HAP-1 (cell line): Measurements from ENCODE around the gene NRBF2.
A peak's percentile ranks its signal among the peaks of the same experiment; 100 is the strongest.

Experiments
- DNase-seq, 2 experiments: peaks; one replicate each; pipeline ENCODE4 v3.0.0-alpha.2; 2016 to 2020; ENCODE audit warnings: low spot score in 2 of 2
- H3K27me3 ChIP-seq: fragments of 250-450 bp; sonication (Bioruptor Pico); 2 replicates; pipeline ENCODE4 v1.5.1; 2020; ENCODE audit warnings: low read depth, mild to moderate bottlenecking, moderate library complexity
- H3K36me3 ChIP-seq: fragments of 250-450 bp; sonication (Bioruptor Pico); replicated peaks from 2 replicates; pipeline ENCODE4 v1.5.1; 2020; ENCODE audit warnings: mild to moderate bottlenecking
- H3K4me1 ChIP-seq: fragments of 250-450 bp; sonication (Bioruptor Pico); 2 replicates; pipeline ENCODE4 v1.5.1; 2020; ENCODE audit warnings: mild to moderate bottlenecking
- H3K4me3 ChIP-seq: fragments of 250-450 bp; sonication (Bioruptor Pico); 2 replicates; pipeline ENCODE4 v1.5.1; 2020; ENCODE audit warnings: mild to moderate bottlenecking, moderate library complexity
- H3K9me3 ChIP-seq: fragments of 250-450 bp; sonication (Bioruptor Pico); 2 replicates; pipeline ENCODE4 v1.5.1; 2020; ENCODE audit warnings: mild to moderate bottlenecking, moderate library complexity
- in situ Hi-C: fragments of 300-500 bp; cut with MboI; formaldehyde crosslinking; loops from 3 replicates; pipeline ENCODE4 v1.14.3; 2020; ENCODE audit warnings: low sequenced_read_pairs, inconsistent platforms, mixed read lengths

NRBF2 gene

DNA sequence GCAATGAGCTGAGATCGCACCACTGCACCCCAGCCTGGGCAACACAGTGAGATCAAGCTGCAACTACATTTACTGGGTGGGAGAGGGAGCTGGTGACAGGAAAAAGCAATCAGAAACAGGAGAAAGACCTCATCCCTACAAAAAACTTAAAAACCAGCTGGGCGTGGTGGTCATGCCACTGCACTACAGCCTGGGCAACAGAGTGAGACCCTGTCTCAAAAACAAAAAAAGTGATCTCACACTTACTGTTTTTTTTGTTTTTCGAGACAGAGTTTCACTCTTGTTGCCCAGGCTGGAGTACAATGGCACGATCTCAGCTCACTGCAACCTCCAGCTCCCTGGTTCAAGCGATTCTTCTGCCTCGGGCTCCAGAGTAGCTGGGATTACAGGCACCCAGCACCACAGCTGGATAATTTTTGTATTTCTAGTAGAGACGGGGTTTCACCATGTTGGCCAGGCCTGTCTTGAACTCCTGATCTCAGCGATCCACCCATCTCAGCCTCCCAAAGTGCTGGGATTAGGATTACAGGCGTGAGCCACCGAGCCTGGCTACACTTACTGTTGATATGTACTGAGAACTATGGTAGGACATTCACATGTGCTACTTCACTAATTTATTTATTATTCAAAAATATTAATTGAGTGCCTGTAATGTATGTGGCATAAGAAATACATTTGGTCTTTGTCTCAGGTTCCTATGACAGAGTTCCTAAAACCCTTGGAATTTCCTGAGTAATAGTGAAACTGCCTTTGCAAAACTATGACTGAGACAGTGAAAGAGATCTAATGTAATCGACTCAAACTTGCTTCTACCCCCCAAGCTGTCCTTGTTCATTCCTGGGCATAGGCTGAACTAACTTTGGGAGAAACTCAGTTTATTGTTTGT, 27.7 kb upstream of the NRBF2 start:
- H3K4me1 ChIP-seq, result no peaks in the 10 kb centered on the region; the same call in 1 of the 2 replicates
- H3K4me3 ChIP-seq, result no peak overlapping the region
- H3K36me3 ChIP-seq, result no peaks in the 10 kb centered on the region
- no peaks in the 10 kb centered on the region for H3K27me3 ChIP-seq
- H3K9me3 ChIP-seq, result no peaks in the 10 kb centered on the region
- in situ Hi-C loops, result no loop called here
- no peak for DNase-seq

DNA sequence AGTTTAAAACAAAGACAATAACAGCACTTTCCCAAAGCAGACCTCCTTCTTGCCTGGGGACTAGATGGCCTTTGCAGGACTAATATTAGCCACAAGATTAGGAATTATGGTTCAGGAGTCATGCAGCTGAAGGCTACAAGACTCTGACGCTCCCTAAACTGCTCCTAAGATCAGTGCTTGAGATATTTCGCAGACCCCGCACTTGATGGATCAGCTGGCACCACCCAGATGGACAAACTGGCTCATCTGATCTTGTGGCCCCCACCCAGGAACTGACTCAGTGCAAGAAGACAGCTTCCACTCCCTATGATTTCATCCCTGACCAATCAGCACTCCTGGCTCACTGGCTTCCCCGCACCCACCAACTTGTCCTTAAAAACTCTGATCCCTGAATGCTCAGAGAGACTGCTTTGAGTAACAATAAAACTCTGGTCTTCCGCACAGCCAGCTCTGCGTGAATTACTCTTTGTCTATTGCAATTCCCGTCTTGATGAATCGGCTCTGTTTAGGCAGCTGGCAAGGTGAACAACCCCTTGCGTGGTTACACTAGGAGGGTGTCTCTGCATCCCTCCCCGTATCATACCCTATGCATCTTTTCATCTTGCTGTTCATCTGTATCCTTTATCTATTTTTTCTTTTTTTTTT, 26.9 kb upstream of the NRBF2 start:
- DNase-seq, result peak in 1 of 2 experiments; percentile 10
- Histone ChIP-seq H3K4me3 (no peak overlapping the region), H3K36me3 (no peaks in the 10 kb centered on the region), H3K4me1 (no peaks in the 10 kb centered on the region; the same call in 1 of the 2 replicates), H3K9me3 (no peaks in the 10 kb centered on the region), H3K27me3 (no peaks in the 10 kb centered on the region)
- in situ Hi-C loops, result no loop called here

DNA sequence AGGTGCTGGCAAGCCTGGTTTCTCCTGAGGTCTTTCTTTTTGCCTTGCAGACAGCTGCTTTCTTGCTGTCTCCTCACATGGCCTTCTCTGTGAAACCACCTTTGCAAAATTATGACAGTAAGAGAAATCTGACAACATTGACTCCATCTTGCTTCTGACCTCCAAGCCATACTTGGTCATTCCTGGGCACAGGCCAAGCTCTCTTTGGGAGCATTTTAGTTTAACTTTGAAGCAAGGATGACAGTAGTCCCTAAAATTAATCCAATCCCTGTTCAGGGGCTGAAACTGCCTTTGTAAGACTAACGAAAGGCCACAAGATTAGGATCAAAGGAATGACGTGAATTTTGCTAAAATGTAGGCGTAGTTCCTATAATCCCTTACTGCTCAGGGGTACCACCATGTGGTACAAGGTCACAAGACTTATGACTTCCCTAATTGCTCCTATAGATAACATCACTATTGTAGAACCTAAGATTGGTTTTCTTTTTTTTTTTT, 25.1 kb upstream of the NRBF2 start:
- Histone ChIP-seq H3K4me1 (peaks cover 6% of the 10 kb centered on the region), H3K27me3 (no peaks in the 10 kb centered on the region), H3K4me3 (no peak overlapping the region), H3K9me3 (no peaks in the 10 kb centered on the region), H3K36me3 (no peaks in the 10 kb centered on the region)
- in situ Hi-C loops, result no loop called here
- DNase-seq, result no peak

DNA sequence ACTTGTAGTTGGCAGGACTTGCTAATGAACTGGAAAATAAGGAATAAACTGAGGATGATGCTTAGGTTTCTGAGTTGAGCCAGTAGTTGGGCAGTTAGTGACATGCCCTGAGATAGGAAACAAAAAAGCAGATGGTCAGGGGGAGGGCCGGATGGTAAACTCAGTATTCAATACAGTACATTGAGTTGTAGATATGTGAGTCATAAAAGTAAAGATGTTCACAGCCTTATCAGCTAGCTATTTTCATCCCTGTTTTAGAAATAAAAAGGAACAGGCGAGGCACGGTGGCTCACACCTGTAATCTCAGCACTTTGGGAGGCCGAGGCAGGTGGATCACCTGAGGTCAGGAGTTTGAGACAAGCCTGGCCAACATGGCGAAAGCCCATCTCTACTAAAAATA, 22.2 kb upstream of the NRBF2 start:
- no peaks in the 10 kb centered on the region for H3K9me3 ChIP-seq
- no peaks in the 10 kb centered on the region for H3K27me3 ChIP-seq
- H3K4me3 ChIP-seq, result no peak overlapping the region
- DNase-seq, result no peak
- in situ Hi-C loops, result no loop called here
- H3K36me3 ChIP-seq, result no peaks in the 10 kb centered on the region
- H3K4me1 ChIP-seq, result peaks cover 12% of the 10 kb centered on the region

DNA sequence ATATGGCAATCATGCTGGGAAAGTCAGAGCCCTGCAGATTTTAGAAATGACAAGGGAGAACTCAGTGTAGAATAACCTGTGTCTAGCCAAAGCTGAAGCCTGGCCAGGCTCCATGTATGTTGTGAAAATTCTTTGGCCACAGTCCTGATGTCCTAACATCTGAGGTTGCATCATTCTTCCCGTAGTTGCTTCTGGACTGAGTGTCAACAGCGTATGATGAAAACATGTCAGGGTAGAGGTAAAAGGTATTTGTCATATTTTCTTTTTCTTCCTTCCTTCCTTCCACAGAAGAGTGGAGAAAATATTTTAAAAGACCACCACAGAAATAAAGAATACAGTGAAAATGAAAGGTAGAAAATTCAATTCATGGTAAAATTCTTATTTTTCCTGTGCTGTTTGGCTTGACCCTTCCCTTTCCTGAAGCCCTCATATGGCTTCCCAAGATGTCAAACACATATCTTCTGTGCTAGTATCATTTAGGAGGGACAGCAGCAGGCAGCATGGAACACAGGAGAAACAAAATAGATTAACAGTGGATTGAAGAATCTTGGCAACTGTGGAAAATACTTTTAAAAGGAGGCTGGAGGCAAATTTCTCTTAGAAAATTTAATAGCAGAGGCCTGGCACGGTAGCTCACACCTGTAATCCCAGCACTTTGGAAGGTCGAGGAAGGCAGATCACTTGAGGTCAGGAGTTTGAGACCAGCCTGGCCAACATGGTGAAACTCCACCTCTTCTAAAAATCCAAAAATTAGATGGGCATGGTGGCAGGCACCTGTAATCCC, 18.9 kb upstream of the NRBF2 start:
- DNase-seq, result no peak
- Histone ChIP-seq H3K9me3 (no peaks in the 10 kb centered on the region), H3K4me1 (peaks cover 17% of the 10 kb centered on the region), H3K27me3 (no peaks in the 10 kb centered on the region), H3K4me3 (no peak overlapping the region), H3K36me3 (no peaks in the 10 kb centered on the region)
- in situ Hi-C loops, result no loop called here

DNA sequence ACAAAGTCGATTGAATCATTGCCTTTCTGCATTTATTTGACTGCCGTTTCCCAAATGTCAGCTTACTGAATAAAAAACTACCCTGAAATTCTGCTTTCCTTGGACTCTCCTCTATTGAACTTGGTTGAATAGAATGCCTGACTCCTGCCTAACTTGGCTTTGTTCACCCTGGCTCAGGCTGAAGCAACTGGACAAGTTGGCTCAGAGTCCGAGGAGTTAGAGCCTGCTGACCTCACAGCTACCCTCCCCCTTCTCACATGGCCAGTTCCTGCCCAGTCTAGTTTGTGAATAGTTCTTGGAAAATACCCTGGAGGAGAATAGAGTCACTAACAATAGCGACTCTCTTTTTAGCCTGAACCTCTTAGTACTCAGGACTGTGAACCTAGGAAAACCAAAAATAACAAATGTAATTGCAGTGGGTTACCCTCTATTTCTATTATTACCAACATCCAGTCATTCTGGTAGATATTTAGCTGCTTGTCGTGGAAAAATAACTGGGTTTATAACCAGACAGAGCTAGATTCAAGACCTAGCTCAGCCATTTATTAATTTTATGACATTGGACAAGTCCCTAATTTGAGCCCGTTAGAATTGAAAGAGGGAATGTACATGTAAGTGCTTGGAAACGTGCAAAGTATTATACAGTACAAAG, 17.3 kb upstream of the NRBF2 start:
- peak; percentile 57 to 63 for DNase-seq
- no peak overlapping the region for H3K4me3 ChIP-seq
- H3K27me3 ChIP-seq, result no peaks in the 10 kb centered on the region
- in situ Hi-C loops, result no loop called here
- no peaks in the 10 kb centered on the region for H3K36me3 ChIP-seq
- H3K4me1 ChIP-seq, result peaks cover 17% of the 10 kb centered on the region
- H3K9me3 ChIP-seq, result no peaks in the 10 kb centered on the region

DNA sequence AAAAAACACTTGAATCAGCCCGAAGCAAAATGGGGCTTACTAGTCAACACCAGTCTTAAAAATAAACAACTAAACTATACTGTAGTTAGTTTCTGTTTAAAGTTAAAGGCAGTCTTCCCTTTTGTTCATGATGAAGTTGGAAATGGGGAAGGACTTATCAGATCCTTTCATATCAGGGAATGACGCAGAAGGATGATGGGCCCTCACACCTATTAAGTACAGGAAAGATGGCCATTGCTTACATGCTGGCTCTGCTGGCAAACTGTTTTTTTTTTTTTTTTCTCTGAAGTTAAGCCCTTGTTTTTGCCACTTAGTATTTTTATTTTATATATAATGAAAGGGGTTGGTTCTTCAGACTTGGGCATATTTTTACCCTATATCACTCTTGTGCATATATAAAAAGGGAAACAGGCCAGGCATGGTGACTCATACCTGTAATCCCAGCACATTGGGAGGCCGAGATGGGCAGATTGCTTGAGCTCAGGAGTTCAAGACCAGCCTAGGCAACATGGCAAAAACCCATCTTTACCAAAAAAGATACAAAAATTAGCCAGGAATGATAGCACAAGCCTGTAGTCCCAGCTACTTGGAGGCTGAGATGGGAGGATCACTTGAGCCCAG, 16.6 kb upstream of the NRBF2 start:
- in situ Hi-C loops, result no loop called here
- Histone ChIP-seq H3K4me3 (no peak overlapping the region), H3K36me3 (no peaks in the 10 kb centered on the region), H3K4me1 (peaks cover 17% of the 10 kb centered on the region), H3K27me3 (no peaks in the 10 kb centered on the region), H3K9me3 (no peaks in the 10 kb centered on the region)
- DNase-seq, result no peak

DNA sequence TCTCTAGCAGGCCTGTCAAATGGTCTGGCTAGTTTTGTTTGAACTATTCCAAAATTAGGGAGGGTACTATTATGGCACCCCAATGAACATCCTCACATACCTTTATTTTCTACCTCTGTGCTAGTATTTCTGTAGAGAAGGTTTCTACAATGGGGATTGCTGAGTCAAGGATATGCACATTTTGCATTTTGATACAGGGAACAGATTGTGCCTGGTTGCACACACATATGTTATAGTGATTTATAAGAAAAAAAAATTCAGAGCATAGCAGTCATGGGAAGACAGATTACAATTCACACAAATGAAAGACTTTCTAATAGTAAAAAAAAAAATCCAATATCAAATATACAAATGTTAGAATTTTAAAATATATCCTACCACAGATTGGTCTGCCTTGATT, 14.1 kb upstream of the NRBF2 start:
- DNase-seq, result no peak
- no peak overlapping the region for H3K4me3 ChIP-seq
- in situ Hi-C loops, result no loop called here
- H3K9me3 ChIP-seq, result no peaks in the 10 kb centered on the region
- H3K4me1 ChIP-seq, result peaks cover 10% of the 10 kb centered on the region
- H3K36me3 ChIP-seq, result no peaks in the 10 kb centered on the region
- no peaks in the 10 kb centered on the region for H3K27me3 ChIP-seq

DNA sequence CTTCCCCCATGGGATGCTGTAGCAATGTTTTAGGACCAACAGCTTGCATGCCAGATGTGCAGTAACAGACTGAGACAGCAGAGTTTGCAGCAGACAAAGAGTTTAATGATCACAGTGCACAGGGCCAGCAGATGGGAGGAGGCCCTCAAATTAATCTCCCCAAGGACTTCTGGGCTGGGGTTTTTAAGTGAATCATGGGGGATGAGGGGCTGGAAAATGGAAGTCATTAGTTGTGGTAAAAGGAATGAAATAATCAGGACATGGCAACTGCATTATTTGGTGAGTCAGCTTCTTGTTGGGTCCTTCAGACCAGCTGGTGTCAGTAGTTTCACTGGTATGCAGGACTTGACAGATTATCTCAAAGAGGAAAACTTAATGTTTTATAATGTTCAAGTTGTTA, 12.6 kb upstream of the NRBF2 start:
- Histone ChIP-seq H3K9me3 (no peaks in the 10 kb centered on the region), H3K4me1 (peaks cover 8% of the 10 kb centered on the region), H3K36me3 (no peaks in the 10 kb centered on the region), H3K4me3 (no peak overlapping the region), H3K27me3 (no peaks in the 10 kb centered on the region)
- in situ Hi-C loops, result no loop called here
- DNase-seq, result no peak

DNA sequence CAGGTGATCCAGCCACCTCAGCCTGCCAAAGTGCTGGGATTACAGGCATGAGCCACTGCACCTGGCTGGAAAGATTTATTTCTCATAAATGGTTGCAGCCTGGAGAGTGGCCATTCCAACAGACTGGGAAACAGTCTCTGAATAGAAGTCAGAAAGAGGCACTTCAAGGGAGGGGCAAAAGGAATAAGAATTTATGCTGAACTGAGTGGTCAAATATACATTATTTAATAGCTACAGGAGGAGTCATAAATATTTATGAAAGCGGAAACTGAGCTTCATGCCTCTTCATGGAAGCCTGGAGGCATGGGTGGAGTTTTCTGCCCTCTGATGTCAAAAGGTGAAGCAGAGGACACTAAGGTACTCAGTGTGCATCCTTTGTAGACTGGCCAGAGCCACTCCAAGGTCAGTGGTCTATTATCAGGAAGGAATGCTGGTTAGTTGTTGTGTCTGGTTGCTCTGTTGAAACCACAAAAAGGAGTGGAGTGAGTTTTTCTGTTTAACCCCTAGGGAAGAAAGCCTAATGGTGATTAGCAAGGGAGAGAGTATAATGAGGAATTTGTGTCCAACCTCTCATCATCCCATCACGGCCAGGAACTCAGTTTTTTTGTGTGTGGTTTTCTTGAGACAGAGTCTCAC, 9.3 kb upstream of the NRBF2 start:
- Histone ChIP-seq H3K9me3 (no peaks in the 10 kb centered on the region), H3K4me1 (no peaks in the 10 kb centered on the region), H3K27me3 (no peaks in the 10 kb centered on the region), H3K4me3 (no peak overlapping the region), H3K36me3 (no peaks in the 10 kb centered on the region)
- no peak for DNase-seq
- in situ Hi-C loops, result no loop called here

DNA sequence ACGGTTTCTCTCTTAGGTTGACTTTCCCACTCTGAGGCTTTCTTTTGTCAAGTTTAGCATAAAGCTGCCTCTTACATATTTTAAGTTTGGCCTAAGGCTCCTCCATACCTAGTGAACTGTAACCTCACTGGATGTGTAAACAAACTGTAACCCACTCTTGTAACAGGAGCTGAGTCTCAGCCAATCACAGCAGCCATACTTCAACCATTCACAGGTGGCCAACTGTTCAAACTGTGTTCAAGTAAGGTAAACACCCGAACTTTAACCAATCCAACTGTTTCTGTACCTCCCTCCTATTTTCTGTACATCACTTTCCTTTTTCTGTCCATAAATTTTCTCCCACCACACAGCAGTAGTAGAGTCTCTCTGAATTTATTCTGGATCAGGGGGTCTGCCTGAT, 7.7 kb upstream of the NRBF2 start:
- in situ Hi-C loops, result no loop called here

DNA sequence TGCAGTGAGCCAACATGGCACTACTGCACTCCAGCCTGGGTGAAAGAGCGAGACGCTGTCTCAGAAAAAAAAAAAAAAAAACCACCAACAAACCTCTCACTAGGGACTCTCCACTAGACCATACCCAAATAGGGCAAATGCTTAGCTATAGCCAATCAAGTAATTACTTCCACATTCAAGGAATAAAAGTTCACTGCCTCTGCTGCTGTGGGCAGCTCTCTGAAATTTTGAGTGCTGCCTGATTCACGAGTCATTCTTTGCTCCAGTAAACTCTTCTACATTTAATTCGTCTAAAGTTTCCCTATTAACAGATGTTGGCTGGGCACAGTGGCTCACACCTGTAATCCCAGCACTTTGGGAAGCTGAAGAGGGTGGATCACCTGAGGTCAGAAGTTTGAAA, 4.7 kb upstream of the NRBF2 start:
- H3K36me3 ChIP-seq, result 0 out of 2 replicates have a peak, but pooled peaks cover 2% of the 10 kb centered on the region
- in situ Hi-C loops, result no loop called here
- no peak for DNase-seq
- H3K27me3 ChIP-seq, result no peaks in the 10 kb centered on the region
- H3K4me1 ChIP-seq, result no peaks in the 10 kb centered on the region
- H3K4me3 ChIP-seq, result no peak overlapping the region
- H3K9me3 ChIP-seq, result no peaks in the 10 kb centered on the region; the same call in 1 of the 2 replicates

More for the DNA sequence above, 7.7 kb upstream of the NRBF2 start:
- no peak overlapping the region for H3K4me3 ChIP-seq
- H3K9me3 ChIP-seq, result no peaks in the 10 kb centered on the region
- no peak for DNase-seq
- no peaks in the 10 kb centered on the region for H3K4me1 ChIP-seq
- no peaks in the 10 kb centered on the region for H3K36me3 ChIP-seq
- H3K27me3 ChIP-seq, result no peaks in the 10 kb centered on the region
